ENCODE data around the gene ST8SIA1. TPM values are rescaled to one million over a fixed set of nuclear protein-coding genes. Genes with fewer than 3 reads are reported as not detected.

ST8SIA1 gene
- total and polyA plus RNA-seq, 2 of the 4 experiments (the other 2 are of a cell fraction): not detected

GRCh38 chr12:22234561-22234960, 99.9 kb downstream of the ST8SIA1 start:
- no peak overlapping the region for H2BK20ac ChIP-seq (ENCODE audit: low read depth, low read length)
- H3K79me1 ChIP-seq (ENCODE audit: low read depth in 1 of 2, low read length in 2 of 2): no peaks in the 10 kb centered on the region
- H4K91ac ChIP-seq (ENCODE audit: insufficient read depth, low read depth, low read length): no peak overlapping the region
- H3K4me2 ChIP-seq (ENCODE audit: low read depth, low read length): no peak overlapping the region
- ChIA-PET POLR2A (ENCODE audit: unreplicated experiment) (interaction anchor here (0.7 kb wide), 1 partner anchor 12 kb away, joined by 3 read pairs; no protein-coding TSS in a partner anchor), CTCF (no interaction called here)
- intact Hi-C loops (cut with micrococcal nuclease): loop anchor here (5.0 kb wide), 1 partner anchor 38 kb away; no protein-coding TSS in a partner anchor
- TF ChIP-seq USF2 (IDR thresholded peaks at IDR 0.05; ENCODE audit: low read depth, low read length) (no peak), FOS (IDR thresholded peaks at IDR 0.05; ENCODE audit: low read depth, low read length) (no peak), RCOR1 (IDR thresholded peaks at IDR 0.05; ENCODE audit: insufficient replicate concordance, low read length) (no peak), RAD21 (IDR thresholded peaks at IDR 0.05; ENCODE audit: low read length) (no peak), ELK1 (IDR thresholded peaks at IDR 0.05; ENCODE audit: borderline replicate concordance, low read depth, low read length) (no peak)
- no peak overlapping the region for H4K5ac ChIP-seq (ENCODE audit: low read depth, low read length)
- H2AK5ac ChIP-seq (ENCODE audit: low read depth, low read length): no peak overlapping the region
- H2AK9ac ChIP-seq (replicated peaks; ENCODE audit: low read depth, low read length, poor library complexity): no peak overlapping the region
- H3K14ac ChIP-seq (replicated peaks; ENCODE audit: low read depth, low read length): no peak overlapping the region
- no peak overlapping the region for H2AFZ ChIP-seq (replicated peaks; ENCODE audit: low read length, poor library complexity)
- H3K27me3 ChIP-seq (ENCODE audit: control insufficient read depth, insufficient read depth, low read length): no peaks in the 10 kb centered on the region; the same call in 1 of the 2 replicates
- no peak overlapping the region for H4K8ac ChIP-seq (ENCODE audit: low read depth in 2 of 2, low read length in 2 of 2)
- H3K23ac ChIP-seq (ENCODE audit: low read depth, low read length): no peak overlapping the region
- peaks cover 5% of the 10 kb centered on the region for H3K4me1 ChIP-seq (ENCODE audit: control insufficient read depth, insufficient read depth, low read length)
- H3K27ac ChIP-seq (ENCODE audit: insufficient read depth, low read length): no peak overlapping the region
- ATAC-seq (ENCODE audit: low read depth): peak; percentile 19; the same call in 1 of the 2 replicates
- no peak overlapping the region for H3K9ac ChIP-seq (ENCODE audit: low read depth, low read length)
- peak; percentile 69 for DNase-seq
- no peaks in the 10 kb centered on the region for H3K36me3 ChIP-seq (ENCODE audit: control insufficient read depth, insufficient read depth, low read length)
- H3K4me3 ChIP-seq (ENCODE audit: insufficient read depth, low read depth, low read length): no peak overlapping the region
- H2BK15ac ChIP-seq (ENCODE audit: low read depth, low read length): no peak overlapping the region
- no peak overlapping the region for H3K4ac ChIP-seq (ENCODE audit: low read depth, low read length)
- H2BK120ac ChIP-seq (ENCODE audit: low read depth, low read length): no peak overlapping the region
- dilution Hi-C loops (cut with HindIII; ENCODE audit: low sequenced_read_pairs, unreplicated experiment): no loop called here
- no peaks in the 10 kb centered on the region for H3K9me3 ChIP-seq (ENCODE audit: control insufficient read depth, insufficient read depth, low read length)
- in situ Hi-C loops (cut with MboI; ENCODE audit: low sequenced_read_pairs): no loop called here
- no peaks in the 10 kb centered on the region for H3K9me1 ChIP-seq (ENCODE audit: insufficient read depth, low read length)
- H4K20me1 ChIP-seq (ENCODE audit: insufficient read depth, low read length): 0 out of 2 replicates have a peak, but pooled peaks cover 3% of the 10 kb centered on the region
- H3K56ac ChIP-seq (ENCODE audit: extremely low read depth, insufficient read depth, low read length): no peak overlapping the region
- BruUV-seq (replicated peaks): no TSS peak
- H2BK5ac ChIP-seq (ENCODE audit: low read depth, low read length, poor library complexity, severe bottlenecking): no peak overlapping the region
- H3K18ac ChIP-seq (ENCODE audit: low read depth, low read length): no peak overlapping the region
